Activated naive CD8-positive, alpha-beta T cell treated with anti-CD3 and anti-CD28 coated beads, Interleukin-2, amount 50 U/mL, for 16 hours (primary cell): ENCODE data around the gene DGCR8.

ENCODE experiments used
- DNase-seq: peaks from one replicate; pipeline ENCODE4 v3.0.0-alpha.2; 2020; ENCODE audit warnings: low read depth, low spot score

DGCR8 gene

DNA sequence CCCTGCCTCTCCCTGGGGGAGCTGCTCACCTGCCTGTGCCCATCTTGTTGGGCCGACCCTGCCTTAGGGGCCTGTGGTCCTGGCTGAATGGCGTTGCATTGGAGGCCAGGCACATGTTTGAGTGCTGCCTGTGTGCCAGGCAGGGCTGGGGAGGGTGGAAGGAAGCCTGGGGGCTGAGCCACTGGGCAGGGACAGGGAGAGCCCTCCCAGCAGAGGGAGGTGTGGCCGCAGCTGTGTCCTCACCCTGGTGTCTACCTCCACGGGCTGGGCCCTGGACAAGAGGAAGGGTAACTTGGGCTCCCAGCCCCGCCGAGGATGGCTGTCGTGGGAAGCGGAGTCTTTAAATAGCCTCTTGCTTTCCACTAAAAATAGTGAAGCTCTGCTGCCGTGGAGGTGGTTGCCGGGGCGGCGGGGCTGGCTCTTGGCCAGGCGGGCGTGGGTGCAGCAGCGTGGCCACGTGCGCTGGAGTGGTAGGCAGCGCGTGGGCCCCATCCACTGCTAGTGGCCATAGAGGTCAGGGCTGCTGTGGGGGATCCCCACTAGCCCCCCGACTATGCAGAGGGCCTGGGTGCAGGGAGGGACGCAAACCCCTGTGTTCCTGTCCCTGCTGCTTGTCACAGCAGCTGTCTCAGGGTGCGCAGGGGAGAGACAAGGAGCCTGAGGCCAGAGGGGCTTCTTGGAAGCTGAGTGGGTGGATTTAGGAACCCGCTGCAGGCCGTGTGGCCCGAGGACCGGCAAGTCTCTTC, 57.8 kb downstream of the DGCR8 start:
- no peak for DNase-seq

DNA sequence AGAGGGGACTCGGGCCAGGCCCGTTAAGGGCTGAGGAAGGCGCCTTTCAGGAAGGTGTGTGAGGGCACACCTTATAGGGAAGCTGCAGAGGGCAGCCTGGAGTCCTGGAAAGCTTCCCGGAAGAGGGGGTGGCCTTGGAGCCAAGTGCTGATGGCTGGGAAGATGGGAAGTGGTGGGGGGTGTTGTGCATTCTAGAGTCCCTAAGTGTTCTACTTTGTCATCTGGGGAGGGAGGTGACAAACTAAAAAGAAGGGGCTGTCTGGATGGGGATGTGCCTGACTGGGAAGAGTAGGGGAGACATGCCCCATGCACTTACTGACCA, 58.3 kb downstream of the DGCR8 start:
- no peak for DNase-seq

- no peak for DNase-seq
Measured at GRCh38 chr22:20138868-20139267, 58.8 kb downstream of the DGCR8 start.

GRCh38 chr22:20139391-20140106, 59.5 kb downstream of the DGCR8 start:
- DNase-seq, result no peak

DNA sequence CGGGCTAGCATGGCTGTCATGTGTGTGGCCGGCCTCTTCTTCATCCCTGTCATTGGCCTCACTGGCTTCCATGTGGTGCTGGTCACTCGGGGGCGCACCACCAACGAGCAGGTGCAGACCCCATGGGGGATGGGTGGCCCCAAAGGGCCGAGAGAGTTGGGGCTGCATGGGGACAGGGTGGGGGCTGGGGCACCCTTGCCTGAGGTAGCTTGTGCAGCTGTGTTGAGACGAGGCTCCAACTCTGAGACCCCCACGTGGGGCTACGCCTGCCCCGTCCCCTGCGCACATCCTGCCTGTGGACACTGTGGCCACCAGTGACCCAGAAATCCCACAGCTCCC, 60.0 kb downstream of the DGCR8 start:
- no peak for DNase-seq

DNA sequence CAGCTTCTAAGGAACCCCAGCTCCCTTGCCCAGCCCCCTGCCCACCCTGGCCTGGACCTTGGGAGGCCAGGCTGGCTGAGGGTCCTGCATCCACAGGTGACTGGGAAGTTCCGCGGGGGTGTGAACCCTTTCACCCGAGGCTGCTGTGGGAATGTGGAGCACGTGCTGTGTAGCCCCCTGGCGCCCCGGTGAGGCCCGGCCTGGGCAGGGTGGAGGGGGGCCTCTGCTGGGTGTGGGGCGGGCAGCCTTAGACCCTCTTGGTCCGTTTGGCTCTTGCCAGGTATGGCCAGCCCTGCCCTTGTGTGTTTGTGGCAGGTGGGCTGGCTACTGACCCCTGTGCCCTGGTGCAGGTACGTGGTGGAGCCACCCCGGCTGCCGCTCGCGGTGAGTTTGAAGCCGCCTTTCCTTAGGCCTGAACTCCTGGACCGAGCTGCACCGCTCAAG, 60.5 kb downstream of the DGCR8 start:
- no peak for DNase-seq

DNA sequence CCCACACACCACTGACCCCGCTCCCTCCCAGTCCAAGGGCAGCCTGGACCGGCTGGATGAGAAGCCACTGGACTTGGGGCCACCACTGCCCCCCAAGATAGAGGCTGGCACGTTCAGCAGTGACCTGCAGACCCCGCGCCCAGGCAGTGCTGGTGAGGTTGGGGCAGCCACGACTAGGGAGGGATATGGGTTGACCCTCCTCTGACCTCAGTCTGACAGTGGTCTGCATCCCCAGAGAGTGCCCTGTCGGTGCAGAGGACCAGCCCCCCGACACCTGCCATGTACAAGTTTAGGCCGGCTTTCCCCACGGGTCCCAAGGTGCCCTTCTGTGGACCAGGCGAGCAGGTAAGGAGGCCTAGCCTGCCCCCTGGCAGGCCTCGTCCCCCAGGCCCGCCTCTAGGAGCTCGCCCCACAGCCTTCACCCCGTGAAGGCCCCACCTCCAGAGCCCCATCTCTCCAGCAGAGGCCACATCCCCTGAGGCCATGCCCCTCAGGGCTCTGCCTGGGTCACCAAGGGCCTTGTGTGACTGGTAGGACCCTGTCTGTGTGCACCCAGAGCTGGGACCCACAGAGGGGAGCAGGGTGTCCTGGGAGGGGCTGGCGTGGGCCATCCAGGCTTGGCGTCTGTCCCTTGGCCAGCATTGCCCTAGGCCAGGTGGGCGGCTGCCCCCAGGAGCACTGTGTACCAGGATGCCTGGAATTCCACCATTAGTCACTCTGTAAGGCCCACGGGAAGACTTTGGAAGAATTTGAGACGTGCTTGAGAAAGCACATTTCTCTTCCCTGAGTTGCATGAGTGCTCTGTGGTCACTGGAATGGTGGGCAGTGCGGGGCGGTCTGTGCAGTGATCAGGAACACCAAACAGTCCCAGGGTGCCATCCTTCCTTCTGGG, 61.4 kb downstream of the DGCR8 start:
- no peak for DNase-seq

DNA sequence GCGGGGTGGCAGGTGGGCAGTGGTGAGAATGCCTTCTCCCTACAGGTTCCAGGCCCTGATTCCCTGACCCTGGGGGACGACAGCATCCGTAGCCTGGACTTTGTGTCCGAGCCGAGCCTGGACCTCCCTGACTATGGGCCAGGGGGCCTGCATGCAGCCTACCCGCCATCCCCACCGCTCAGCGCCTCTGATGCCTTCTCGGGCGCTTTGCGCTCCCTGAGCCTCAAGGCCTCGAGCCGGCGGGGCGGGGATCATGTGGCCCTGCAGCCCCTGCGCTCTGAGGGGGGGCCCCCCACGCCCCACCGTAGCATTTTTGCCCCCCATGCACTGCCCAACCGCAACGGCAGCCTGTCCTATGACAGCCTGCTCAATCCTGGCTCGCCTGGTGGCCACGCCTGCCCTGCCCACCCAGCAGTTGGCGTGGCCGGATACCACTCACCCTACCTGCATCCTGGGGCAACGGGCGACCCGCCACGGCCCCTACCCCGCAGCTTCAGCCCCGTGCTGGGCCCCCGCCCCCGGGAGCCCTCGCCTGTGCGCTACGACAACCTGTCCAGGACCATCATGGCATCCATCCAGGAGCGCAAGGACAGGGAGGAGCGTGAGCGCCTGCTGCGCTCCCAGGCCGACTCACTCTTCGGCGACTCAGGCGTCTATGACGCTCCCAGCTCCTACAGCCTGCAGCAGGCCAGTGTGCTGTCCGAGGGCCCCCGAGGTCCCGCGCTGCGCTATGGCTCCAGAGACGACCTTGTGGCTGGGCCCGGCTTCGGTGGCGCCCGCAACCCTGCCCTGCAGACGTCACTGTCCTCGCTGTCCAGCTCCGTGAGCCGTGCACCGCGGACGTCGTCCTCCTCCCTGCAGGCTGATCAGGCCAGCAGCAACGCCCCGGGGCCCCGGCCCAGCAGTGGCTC, 62.9 kb downstream of the DGCR8 start:
- DNase-seq, result no peak

DNA sequence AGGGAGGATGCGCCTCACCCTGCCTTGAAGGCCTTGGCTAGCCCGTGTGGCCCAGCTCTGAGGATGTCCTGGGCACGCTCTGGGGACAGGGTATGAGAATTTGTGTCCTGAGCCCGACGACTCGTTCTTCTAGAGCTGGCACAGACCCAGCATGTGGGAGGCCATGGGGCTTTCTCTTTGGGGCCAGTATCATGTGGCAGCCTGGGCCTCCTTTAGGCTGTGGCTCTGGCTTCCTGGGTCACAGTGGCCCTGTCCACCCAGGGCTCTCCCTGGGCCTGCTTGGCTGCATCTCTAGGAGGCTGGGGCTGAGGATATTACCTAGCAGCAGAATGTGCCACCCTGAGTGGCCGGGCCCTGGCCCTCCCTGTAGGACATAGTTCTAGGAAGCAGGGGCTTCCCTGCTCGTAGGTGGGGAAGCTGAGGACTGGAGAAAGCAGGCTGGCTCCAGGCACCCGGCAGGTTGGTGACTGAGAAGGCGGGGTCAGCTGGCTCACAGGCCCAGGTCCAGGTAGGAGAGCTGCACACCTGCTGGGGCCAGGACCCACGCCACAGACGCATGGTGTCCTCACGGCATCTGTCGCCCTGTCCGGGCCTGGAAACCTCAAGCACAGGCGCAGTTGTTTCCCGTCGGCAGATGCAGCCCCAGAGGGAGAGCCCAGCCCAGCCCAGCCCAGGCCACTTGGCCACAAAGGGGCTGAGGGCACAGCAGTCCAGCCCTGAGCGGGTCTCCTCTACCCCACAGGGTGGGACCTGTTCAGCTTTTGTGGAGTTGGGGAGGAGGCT, 64.0 kb downstream of the DGCR8 start:
- DNase-seq, result no peak

GRCh38 chr22:20145206-20145831, 65.3 kb downstream of the DGCR8 start:
- no peak for DNase-seq

DNA sequence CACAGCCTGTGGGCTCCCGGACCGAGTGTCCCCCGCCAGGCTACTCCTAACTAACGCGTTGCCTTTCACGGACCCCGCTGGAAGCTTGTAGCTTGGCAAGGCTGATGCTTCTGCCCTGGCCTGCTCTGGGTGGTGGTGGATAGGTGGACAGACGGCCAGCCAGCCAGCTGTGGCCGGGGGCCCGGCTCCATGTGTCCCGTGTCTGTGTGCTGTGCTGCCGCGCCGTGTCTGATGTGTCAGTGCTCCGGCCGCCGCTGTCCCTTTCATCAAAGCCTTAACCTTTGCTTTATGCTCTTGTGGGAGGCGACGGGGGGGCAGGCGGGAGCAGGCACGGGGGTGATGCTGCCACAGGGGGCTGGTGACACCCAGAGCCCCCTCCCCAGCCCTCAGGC, 65.8 kb downstream of the DGCR8 start:
- no peak for DNase-seq

DNA sequence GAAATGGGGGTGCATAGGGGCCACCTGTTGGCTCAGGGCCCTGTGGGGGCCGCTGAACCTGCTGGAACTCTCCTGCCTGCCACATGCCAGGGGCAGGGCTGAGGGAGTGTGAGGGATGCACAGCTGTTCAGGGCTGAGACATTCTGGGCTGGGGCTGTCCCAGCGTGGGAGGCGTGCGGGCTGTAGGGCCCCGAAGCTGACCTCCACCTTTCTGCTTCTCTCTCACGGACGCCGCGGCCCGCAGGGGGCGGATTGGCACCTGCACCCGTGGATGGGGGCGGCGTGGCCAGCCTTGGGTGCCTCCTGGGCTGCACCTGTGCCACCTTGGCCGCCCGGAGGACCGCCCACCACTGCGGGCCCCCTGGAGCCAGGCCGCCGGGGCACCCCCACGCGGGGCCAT, 66.7 kb downstream of the DGCR8 start:
- no peak for DNase-seq

DNA sequence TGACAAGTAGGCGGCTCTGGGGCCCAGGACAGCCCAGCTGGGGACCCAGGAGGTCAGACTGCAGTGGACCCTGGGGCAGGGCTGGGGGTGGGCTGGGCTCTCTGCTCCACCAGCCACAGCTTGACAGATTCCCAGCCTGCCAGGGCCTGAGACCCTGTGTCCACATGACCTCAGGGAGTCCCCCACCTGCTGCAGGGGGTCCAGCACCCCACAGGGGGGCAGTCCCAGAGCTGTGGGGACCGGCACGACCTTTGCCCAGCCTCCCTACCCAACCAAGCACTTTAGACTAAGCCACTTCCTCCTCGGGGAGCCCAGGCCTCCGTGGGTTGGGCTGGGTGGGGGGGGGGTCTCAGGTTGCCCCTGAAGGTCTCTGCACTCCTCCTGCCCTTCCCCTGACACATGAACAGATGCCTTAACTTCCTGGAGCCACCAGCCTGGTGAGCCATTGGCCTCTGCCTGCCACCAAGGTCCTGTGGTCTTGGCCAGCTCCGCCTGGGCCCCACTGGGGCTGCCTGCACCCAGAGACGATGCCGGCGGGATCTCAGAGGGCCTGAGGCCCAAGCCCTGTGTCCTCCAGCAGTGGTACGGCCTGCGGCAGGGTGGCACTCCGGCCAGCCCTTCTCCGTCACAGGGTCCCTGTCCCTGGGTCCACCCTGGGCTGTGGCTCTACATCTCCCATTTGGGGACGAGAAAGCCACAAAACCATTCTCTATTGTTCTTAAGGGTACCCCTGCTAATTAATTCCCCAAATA, 67.4 kb downstream of the DGCR8 start:
- no peak for DNase-seq

DNA sequence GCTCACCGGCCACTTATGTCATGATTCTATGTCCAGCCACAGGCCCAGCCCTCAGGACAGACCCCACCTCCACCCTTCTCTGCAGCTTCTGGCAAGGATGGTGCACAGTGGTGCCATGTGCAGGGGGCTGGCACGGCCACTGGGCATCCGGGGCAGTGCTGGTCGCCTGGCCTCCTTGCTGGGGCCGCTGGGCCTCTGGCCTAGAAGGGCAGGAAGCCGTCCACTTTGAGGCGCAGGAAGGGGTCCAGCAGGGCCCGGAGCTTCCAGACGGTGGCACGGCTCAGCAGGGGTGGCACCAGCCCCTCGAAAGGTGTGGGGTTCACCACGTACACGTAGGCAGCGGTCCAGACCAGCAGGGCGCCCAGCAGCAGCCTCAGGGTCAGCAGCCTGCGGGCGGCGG, 68.4 kb downstream of the DGCR8 start:
- DNase-seq, result no peak

GRCh38 chr22:20149257-20150250, 69.5 kb downstream of the DGCR8 start:
- no peak for DNase-seq

- DNase-seq, result no peak
Measured at GRCh38 chr22:20150381-20151275, 70.6 kb downstream of the DGCR8 start, which contains the start of gene CCDC188. CCDC188 (minus strand) TSS chr22:20151055; CDS start chr22:20150986, 69 bp downstream.

GRCh38 chr22:20151276-20151588, 71.2 kb downstream of the DGCR8 start:
- DNase-seq, result no peak
